Testis (tissue), 3 donors: ENCODE results near the gene GRID1. TPM values are rescaled to one million over a fixed set of nuclear protein-coding genes. Genes with fewer than 3 reads are reported as not detected.

ENCODE experiments used
- DNase-seq: peaks from one replicate; pipeline ENCODE4 v3.0.0-alpha.2; 2019
- H3K27ac ChIP-seq, 2 donors: fragments of 200-600 bp; sonication (generic); one replicate each; pipeline ENCODE4 v1.5.1; 2019
- H3K27me3 ChIP-seq: fragments of 200-600 bp; sonication (generic); one replicate; pipeline ENCODE4 v1.5.1; 2019
- H3K36me3 ChIP-seq: fragments of 200-600 bp; sonication (generic); one replicate; pipeline ENCODE4 v1.5.1; 2017; ENCODE audit warnings: low read depth; ENCODE audit errors: missing control alignments
- H3K4me1 ChIP-seq: fragments of 200-600 bp; sonication (generic); one replicate; pipeline ENCODE4 v1.5.1; 2019
- H3K4me3 ChIP-seq, 2 donors: fragments of 200-600 bp; sonication (generic); one replicate each; pipeline ENCODE4 v1.5.1; 2017 to 2019
- H3K9me3 ChIP-seq: fragments of 200-600 bp; sonication (generic); one replicate; pipeline ENCODE4 v1.5.1; 2017
- CTCF ChIP-seq, 3 experiments: fragments of 450-650 bp in 2 of 3; fragments of 200-600 bp in 1 of 3; sonication (generic) in 1 of 3; IDR thresholded peaks; one replicate each; pipeline ENCODE4 v1.5.1; 2016 to 2019; ENCODE audit warnings: antibody characterized with exemption in 3 of 3, mild to moderate bottlenecking in 2 of 3, moderate library complexity in 1 of 3
- POLR2A ChIP-seq: fragments of 450-650 bp; IDR thresholded peaks from one replicate; pipeline ENCODE4 v1.6.1; 2017; ENCODE audit warnings: antibody characterized with exemption, mild to moderate bottlenecking, moderate library complexity
- WGBS, 2 donors: methylation state at CpG; one replicate each; pipeline ENCODE4 v1.1.5; 2018; 5-methylcytosine and 5-hydroxymethylcytosine counted together
- intact Hi-C: fragments of 100-400 bp; cut with DNase I; formaldehyde crosslinking; loops from one replicate; pipeline ENCODE4 v1.15.1; 2023; ENCODE audit warnings: low total_unique reads
- polyA plus RNA-seq: library from polyadenylated mRNA; stranded (reverse); fragments of 350-450 nt; fragmentation: Illumina TruSeq; extraction: RNeasy Lipid Tissue Mini Kit (QIAGEN cat#74804); gene quantifications from one replicate; pipeline ENCODE4 v1.2.3, GENCODE V29; 2014; ENCODE audit warnings: low read depth, low replicate concordance; ENCODE audit not compliant: insufficient read depth
- total RNA-seq, 2 donors: library from RNA; depleted of rRNA; stranded (reverse); fragments of >200 nt; gene quantifications; one replicate each; pipeline ENCODE4 v1.2.3, GENCODE V29; 2016

GRID1 gene
- total and polyA plus RNA-seq, 3 donors from 2014 or later = 7.4 to 16.7 (median 8.1) TPM

- intact Hi-C loops = no loop called here
- Histone ChIP-seq H3K27ac (no peak overlapping the region), H3K27me3 (no peaks in the 10 kb centered on the region), H3K9me3 (no peaks in the 10 kb centered on the region), H3K4me1 (peaks cover 4% of the 10 kb centered on the region), H3K36me3 (no peaks in the 10 kb centered on the region), H3K4me3 (no peak overlapping the region)
- no peak for TF ChIP-seq POLR2A
- TF ChIP-seq CTCF (IDR thresholded peaks at IDR 0.05) = no peak
- DNase-seq = no peak
- 49 to 59% methylated on average over 2 of the region's 2 CpGs for WGBS, 2 donors
Measured at GRCh38 chr10:85655411-85655810, 711.2 kb downstream of the GRID1 start.

DNA sequence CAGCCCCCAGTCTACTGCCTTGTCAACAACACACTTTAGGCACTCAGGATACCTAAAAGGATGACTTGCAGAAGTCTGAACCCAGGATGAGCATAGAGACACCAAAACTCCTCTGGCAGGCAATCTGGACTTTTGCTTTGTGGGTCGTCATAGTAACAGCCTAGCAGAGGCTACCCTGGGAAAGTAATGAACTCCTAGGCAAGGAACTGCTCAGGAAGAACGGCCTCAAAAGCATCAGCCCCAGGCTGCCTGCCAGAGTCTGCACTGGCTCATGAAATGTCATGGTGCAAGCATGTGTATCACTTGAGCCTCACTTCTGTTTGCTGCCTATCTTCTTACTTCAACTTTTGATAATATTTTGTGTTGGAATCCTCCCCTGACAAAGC lies 715.1 kb downstream of the GRID1 start:
- intact Hi-C loops = no loop called here
- H3K9me3 ChIP-seq = no peaks in the 10 kb centered on the region
- TF ChIP-seq CTCF (IDR thresholded peaks at IDR 0.05) (no peak), POLR2A (no peak)
- no peak overlapping the region for H3K27ac ChIP-seq
- H3K4me3 ChIP-seq = no peak overlapping the region
- no peaks in the 10 kb centered on the region for H3K36me3 ChIP-seq
- DNase-seq = no peak
- WGBS, 2 donors = 68 to 81% methylated on average over 2 of the region's 2 CpGs
- no peaks in the 10 kb centered on the region for H3K27me3 ChIP-seq
- peaks cover 4% of the 10 kb centered on the region for H3K4me1 ChIP-seq

GRCh38 chr10:85650791-85651496 lies 715.7 kb downstream of the GRID1 start:
- no peaks in the 10 kb centered on the region for H3K27me3 ChIP-seq
- TF ChIP-seq CTCF (IDR thresholded peaks at IDR 0.05) = no peak
- TF ChIP-seq POLR2A = no peak
- H3K9me3 ChIP-seq = no peaks in the 10 kb centered on the region
- DNase-seq = no peak
- H3K4me3 ChIP-seq = no peak overlapping the region
- intact Hi-C loops = no loop called here
- no peaks in the 10 kb centered on the region for H3K36me3 ChIP-seq
- no peak overlapping the region for H3K27ac ChIP-seq
- 84 to 100% methylated on average over 1 of the region's 1 CpG for WGBS, 2 donors
- H3K4me1 ChIP-seq = peaks cover 4% of the 10 kb centered on the region

DNA sequence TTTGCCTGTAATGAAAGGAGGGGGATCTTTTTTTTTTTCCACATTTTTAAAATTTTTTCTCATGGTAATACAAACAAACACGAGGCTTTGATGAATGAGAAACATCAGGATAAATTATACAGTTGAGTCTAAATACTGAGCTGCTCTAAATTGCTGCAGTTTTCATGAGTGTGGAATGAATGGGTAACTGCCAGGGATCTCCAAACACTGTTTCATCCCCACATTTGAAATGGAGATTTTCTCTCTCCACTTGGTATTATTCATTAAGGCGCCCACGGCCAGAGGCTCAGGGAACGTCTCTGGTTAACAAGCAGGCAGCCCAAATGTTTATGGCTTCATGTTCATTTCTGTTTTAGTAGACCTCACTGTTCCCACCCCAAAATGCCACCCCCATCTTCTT lies 717.1 kb downstream of the GRID1 start:
- intact Hi-C loops = no loop called here
- WGBS, 2 donors = 65 to 75% methylated on average over 4 of the region's 4 CpGs
- Histone ChIP-seq H3K4me1 (no peaks in the 10 kb centered on the region), H3K27ac (no peak overlapping the region), H3K4me3 (no peak overlapping the region), H3K9me3 (no peaks in the 10 kb centered on the region), H3K36me3 (no peaks in the 10 kb centered on the region), H3K27me3 (no peaks in the 10 kb centered on the region)
- TF ChIP-seq POLR2A (no peak), CTCF (IDR thresholded peaks at IDR 0.05) (no peak)
- DNase-seq = no peak

GRCh38 chr10:85648279-85648754 lies 718.3 kb downstream of the GRID1 start:
- Histone ChIP-seq H3K27ac (peak overlapping the region in 1 of 2 donors; percentile 41), H3K36me3 (no peaks in the 10 kb centered on the region), H3K27me3 (no peaks in the 10 kb centered on the region), H3K4me3 (no peak overlapping the region), H3K4me1 (no peaks in the 10 kb centered on the region), H3K9me3 (no peaks in the 10 kb centered on the region)
- DNase-seq = peak; percentile 30
- intact Hi-C loops = no loop called here
- no peak for TF ChIP-seq CTCF (IDR thresholded peaks at IDR 0.05)
- no peak for TF ChIP-seq POLR2A
- 50 to 53% methylated on average over 6 of the region's 6 CpGs for WGBS, 2 donors
